WTC11 (cell line): ENCODE data around the gene AEBP2.

Source experiments
- CTCF ChIP-seq: fragments of 200-600 bp; IDR thresholded peaks from 2 replicates; pipeline ENCODE4 v1.8.0; 2022; ENCODE audit warnings: antibody characterized with exemption
- MAX ChIP-seq: sonication (generic); formaldehyde crosslinking; IDR thresholded peaks from 2 replicates; pipeline ENCODE4 v1.8.0; 2022; ENCODE audit warnings: mild to moderate bottlenecking, missing genetic modification reagents
- USF2 ChIP-seq: sonication (generic); formaldehyde crosslinking; IDR thresholded peaks from 2 replicates; pipeline ENCODE4 v1.8.1; 2023; ENCODE audit warnings: mild to moderate bottlenecking, missing genetic modification reagents, moderate library complexity
- ZNF671 ChIP-seq: fragments of 250-450 bp; sonication (Bioruptor Pico); IDR thresholded peaks from 2 replicates; pipeline ENCODE4 v1.8.0; 2021; ENCODE audit warnings: mild to moderate bottlenecking

DNA sequence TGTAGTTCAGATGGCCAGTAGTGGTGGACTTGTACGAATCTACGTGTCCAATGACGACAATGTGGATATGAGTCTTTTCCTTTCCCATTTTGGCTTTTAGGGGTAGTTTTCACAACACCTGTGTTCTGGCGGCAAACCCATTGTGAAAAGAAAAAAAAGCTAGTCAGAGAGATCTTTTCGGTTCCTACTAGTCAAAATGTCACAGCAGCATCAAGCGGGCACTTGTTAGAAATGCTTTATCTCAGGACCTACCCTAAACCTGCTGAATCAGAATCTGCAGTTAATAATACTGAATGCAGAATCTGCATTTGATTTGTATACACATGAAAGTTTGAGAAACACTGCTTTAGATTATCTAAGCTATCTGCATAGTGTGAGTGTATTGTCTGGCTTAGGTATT lies 18.3 kb downstream of the AEBP2 start:
- TF ChIP-seq MAX (CRISPR knock-in tag) (no peak), CTCF (no peak), USF2 (CRISPR knock-in tag) (no peak), ZNF671 (no peak)
